NCI-H82 (cell line): ENCODE measurements around the gene SPINK8.
"Not testable (repeated sequence)": the region's sequence is repeated elsewhere in the genome, so short reads cannot be mapped to it uniquely, and the experiment has no call there.

Source experiments
- DNase-seq: peaks from one replicate; lab custom pipeline; 2025; lab: John Stamatoyannopoulos, UW

SPINK8 gene

GRCh38 chr3:48278884-48279559 is 54.4 kb downstream of the SPINK8 start:
- no peak for DNase-seq

- peak; percentile 30 for DNase-seq
These were observed 56.4 kb downstream of the SPINK8 start for GRCh38 chr3:48276911-48277641.

GRCh38 chr3:48275287-48276027 is 58.0 kb downstream of the SPINK8 start:
- DNase-seq, result no peak

GRCh38 chr3:48274452-48274851 is 59.0 kb downstream of the SPINK8 start:
- DNase-seq, result no peak

- DNase-seq, result peak; percentile 78
These were observed 59.8 kb downstream of the SPINK8 start for GRCh38 chr3:48273594-48274211.

- no peak for DNase-seq
These were observed 61.5 kb downstream of the SPINK8 start for GRCh38 chr3:48271763-48272498.

GRCh38 chr3:48271223-48271622 is 62.2 kb downstream of the SPINK8 start:
- not testable (repeated sequence) for DNase-seq

- no peak for DNase-seq
These were observed 63.2 kb downstream of the SPINK8 start for GRCh38 chr3:48270306-48270705.

GRCh38 chr3:48269592-48269991 is 63.9 kb downstream of the SPINK8 start:
- no peak for DNase-seq

GRCh38 chr3:48268936-48269561 is 64.4 kb downstream of the SPINK8 start:
- DNase-seq, result no peak

GRCh38 chr3:48268381-48268935 is 65.0 kb downstream of the SPINK8 start:
- no peak for DNase-seq

GRCh38 chr3:48267782-48268181 is 65.7 kb downstream of the SPINK8 start:
- DNase-seq, result no peak

GRCh38 chr3:48258530-48258929 is 74.9 kb downstream of the SPINK8 start:
- DNase-seq, result no peak
